ENCODE data around the gene TMEM117. TPM values are rescaled to one million over a fixed set of nuclear protein-coding genes. Genes with fewer than 3 reads are reported as not detected.

The TMEM117 gene
- total and polyA plus RNA-seq, 7 donors: 1.9 to 4.7 (median 3.9) TPM

DNA sequence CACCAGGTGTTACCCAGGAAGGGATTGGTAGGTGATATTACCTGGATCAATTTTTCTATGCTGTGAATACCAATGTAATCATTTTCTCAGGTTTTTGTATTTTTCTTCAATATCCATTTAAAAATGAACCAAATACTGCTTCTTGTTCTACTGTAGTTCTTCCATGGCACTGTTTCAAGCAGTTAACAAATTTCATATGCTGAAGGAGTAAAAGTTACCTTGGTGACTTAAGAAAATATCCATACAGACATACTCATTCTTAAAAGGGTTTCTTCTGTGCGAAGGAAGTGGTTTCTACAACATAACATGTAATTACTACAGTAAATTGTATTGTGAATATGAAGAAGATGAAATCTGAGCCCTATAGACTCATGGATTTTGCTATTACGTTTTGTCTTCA is 222.5 kb downstream of the TMEM117 start:
- DNase-seq (no peak), ATAC-seq (no peak)
- 80 to 88% (median 82%) methylated on average over 2 of the region's 2 CpGs for WGBS, 3 donors
- intact Hi-C loops (cut with DNase I): no loop called here
- Histone ChIP-seq H3K36me3 (ENCODE audit: insufficient read depth in 1 of 2, low read depth in 1 of 2) (no peaks in the 10 kb centered on the region), H3K9me3 (no peaks in the 10 kb centered on the region), H3K4me1 (peaks cover 7% of the 10 kb centered on the region), H3K4me3 (no peak overlapping the region), H3K27ac (no peak overlapping the region), H3K27me3 (ENCODE audit: insufficient read depth in 3 of 3, low read length in 2 of 3) (no peaks in the 10 kb centered on the region)
- TF ChIP-seq, protein P1, sequence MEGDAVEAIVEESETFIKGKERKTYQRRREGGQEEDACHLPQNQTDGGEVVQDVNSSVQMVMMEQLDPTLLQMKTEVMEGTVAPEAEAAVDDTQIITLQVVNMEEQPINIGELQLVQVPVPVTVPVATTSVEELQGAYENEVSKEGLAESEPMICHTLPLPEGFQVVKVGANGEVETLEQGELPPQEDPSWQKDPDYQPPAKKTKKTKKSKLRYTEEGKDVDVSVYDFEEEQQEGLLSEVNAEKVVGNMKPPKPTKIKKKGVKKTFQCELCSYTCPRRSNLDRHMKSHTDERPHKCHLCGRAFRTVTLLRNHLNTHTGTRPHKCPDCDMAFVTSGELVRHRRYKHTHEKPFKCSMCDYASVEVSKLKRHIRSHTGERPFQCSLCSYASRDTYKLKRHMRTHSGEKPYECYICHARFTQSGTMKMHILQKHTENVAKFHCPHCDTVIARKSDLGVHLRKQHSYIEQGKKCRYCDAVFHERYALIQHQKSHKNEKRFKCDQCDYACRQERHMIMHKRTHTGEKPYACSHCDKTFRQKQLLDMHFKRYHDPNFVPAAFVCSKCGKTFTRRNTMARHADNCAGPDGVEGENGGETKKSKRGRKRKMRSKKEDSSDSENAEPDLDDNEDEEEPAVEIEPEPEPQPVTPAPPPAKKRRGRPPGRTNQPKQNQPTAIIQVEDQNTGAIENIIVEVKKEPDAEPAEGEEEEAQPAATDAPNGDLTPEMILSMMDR (IDR thresholded peaks at IDR 0.05): no peak

DNA sequence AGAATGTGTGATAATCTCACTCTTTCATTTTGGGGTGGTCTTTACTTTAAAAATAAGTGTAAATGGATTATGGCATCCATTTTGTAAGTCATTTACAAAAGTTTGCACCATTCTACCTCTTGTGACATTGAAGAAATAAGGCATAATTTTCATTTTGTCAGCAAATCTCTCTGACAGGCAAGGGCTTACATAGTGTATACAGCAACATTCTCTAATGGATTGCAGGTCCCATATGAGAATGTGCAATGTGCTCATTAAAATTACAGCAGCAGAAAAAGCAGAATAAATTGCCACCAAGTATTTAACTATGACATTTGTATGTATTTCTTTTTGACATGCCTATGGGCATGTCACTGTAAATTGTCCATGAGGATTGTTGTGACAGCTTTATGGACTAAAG is 223.6 kb downstream of the TMEM117 start:
- H3K9me3 ChIP-seq: no peaks in the 10 kb centered on the region
- peaks cover 7% of the 10 kb centered on the region for H3K4me1 ChIP-seq
- no peak for ATAC-seq
- H3K36me3 ChIP-seq (ENCODE audit: insufficient read depth in 1 of 2, low read depth in 1 of 2): no peaks in the 10 kb centered on the region
- H3K27me3 ChIP-seq (ENCODE audit: insufficient read depth in 3 of 3, low read length in 2 of 3): no peaks in the 10 kb centered on the region
- TF ChIP-seq, protein P1 (IDR thresholded peaks at IDR 0.05): no peak
- DNase-seq: no peak
- no peak overlapping the region for H3K4me3 ChIP-seq
- no peak overlapping the region for H3K27ac ChIP-seq
- intact Hi-C loops (cut with DNase I): no loop called here

DNA sequence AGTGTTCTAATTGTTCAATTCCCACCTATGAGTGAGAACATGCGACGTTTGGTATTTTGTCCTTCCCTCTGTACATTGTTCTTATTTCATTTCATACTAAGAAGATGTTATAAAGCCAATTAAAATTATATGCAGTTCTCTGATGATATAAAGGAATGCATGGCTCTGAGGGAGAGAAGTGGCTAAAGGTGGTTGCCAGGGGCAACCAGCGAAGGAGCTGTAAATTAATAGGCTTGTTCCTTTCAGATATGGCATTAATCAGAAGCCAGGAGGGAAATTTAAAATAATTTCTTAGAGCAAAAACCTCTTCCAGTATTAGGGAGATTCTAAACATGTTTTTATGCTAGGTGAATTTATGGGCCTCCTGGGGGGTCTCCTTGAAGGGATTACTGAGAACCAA is 227.8 kb downstream of the TMEM117 start:
- Histone ChIP-seq H3K27me3 (ENCODE audit: insufficient read depth in 3 of 3, low read length in 2 of 3) (no peaks in the 10 kb centered on the region), H3K4me1 (peaks cover 7% of the 10 kb centered on the region), H3K36me3 (ENCODE audit: insufficient read depth in 1 of 2, low read depth in 1 of 2) (no peaks in the 10 kb centered on the region), H3K4me3 (no peak overlapping the region), H3K27ac (no peak overlapping the region), H3K9me3 (no peaks in the 10 kb centered on the region)
- TF ChIP-seq, protein P1 (IDR thresholded peaks at IDR 0.05): no peak
- ATAC-seq: no peak
- WGBS, 3 donors: 86 to 93% (median 87%) methylated on average over 3 of the region's 3 CpGs
- intact Hi-C loops (cut with DNase I): no loop called here
- no peak for DNase-seq

DNA sequence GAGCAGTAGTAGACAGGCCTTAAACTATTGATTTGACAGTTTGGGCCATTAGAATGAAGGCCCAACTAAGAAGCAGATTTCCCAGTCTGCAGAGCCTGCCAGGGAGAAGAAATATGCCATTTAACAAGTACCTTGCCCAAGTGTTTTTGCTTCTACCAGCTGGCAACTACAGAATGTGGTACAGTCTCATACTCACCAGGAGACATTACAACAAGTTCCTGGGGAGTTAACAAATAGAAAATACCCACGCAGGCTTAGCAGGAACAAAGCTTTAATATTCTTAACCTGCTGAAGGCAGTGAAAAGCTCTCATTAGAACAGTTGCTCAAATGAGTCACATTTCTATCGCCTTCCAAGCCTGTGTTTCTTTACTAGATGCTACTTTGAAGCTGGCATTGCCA is 241.0 kb downstream of the TMEM117 start:
- WGBS, 3 donors: 54 to 66% (median 66%) methylated on average over 2 of the region's 2 CpGs
- Histone ChIP-seq H3K27ac (no peak overlapping the region), H3K4me1 (no peaks in the 10 kb centered on the region), H3K36me3 (ENCODE audit: insufficient read depth in 1 of 2, low read depth in 1 of 2) (no peaks in the 10 kb centered on the region), H3K9me3 (no peaks in the 10 kb centered on the region), H3K27me3 (ENCODE audit: insufficient read depth in 3 of 3, low read length in 2 of 3) (no peaks in the 10 kb centered on the region), H3K4me3 (no peak overlapping the region)
- ATAC-seq (peak in 2 of 4 donors; percentile 35 to 49), DNase-seq (no peak)
- TF ChIP-seq, protein P1 (IDR thresholded peaks at IDR 0.05): no peak
- intact Hi-C loops (cut with DNase I): no loop called here

DNA sequence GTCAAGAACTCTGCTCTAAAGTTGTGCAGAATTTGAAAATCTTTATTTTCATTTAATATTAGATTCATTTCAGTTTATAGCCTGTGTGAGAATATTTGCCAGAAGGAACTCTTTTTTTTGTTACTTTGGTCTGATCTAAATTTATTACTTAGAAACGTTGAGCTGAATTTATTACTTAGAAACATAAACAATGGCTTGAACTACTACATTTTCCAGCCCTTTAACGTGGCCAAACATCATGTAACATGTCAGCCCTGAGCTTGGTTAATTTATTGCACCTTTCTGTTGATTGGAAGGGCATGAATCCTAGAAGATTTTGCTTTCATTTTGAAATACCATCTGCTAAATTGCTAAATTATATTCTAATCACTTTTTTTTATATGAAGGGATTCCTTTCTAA is 241.4 kb downstream of the TMEM117 start:
- no peak for DNase-seq
- 5 to 7% (median 5%) methylated on average over 2 of the region's 2 CpGs for WGBS, 3 donors
- H3K9me3 ChIP-seq: no peaks in the 10 kb centered on the region
- no peak overlapping the region for H3K4me3 ChIP-seq
- intact Hi-C loops (cut with DNase I): no loop called here
- H3K36me3 ChIP-seq (ENCODE audit: insufficient read depth in 1 of 2, low read depth in 1 of 2): no peaks in the 10 kb centered on the region
- no peaks in the 10 kb centered on the region for H3K27me3 ChIP-seq (ENCODE audit: insufficient read depth in 3 of 3, low read length in 2 of 3)
- no peak overlapping the region for H3K27ac ChIP-seq
- ATAC-seq: no peak
- TF ChIP-seq, protein P1 (IDR thresholded peaks at IDR 0.05): no peak
- H3K4me1 ChIP-seq: no peaks in the 10 kb centered on the region

All from psoas muscle (tissue), 8 donors.